GM19043 (cell line): Measurements from ENCODE around the gene DYNC1H1.

Experiments used
- ATAC-seq: cut with Tn5 transposase; IDR thresholded peaks from one replicate; pipeline ENCODE4 v1.9.1; 2021; ENCODE audit warnings: low read depth; ENCODE audit not compliant: unreplicated experiment

DYNC1H1 gene

DNA sequence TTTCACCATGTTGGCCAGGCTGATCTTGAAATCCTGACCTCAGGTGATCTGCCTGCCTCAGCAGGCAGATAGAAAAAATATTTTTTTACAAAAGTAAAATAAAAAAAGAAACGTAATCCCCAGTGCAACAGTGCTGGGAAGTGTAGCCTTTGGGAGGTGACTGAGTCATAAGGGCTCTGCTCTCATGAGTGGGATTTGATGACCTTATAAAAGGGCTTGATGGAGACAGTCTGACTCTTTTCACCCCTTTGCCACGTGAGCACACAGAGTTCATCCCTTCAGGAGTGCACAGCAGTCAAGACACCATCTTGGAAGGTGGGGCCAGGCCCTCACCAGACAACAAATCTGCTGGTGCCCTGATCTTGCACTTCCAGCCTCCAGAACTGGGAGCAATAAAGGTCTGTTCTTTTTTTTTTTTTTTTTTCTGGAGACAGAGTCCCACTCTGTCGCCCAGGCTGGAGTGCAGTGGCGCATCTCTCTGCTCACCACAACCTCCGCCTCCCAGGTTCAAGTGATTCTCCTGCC lies 24.7 kb upstream of the DYNC1H1 start:
- ATAC-seq, result no peak

DNA sequence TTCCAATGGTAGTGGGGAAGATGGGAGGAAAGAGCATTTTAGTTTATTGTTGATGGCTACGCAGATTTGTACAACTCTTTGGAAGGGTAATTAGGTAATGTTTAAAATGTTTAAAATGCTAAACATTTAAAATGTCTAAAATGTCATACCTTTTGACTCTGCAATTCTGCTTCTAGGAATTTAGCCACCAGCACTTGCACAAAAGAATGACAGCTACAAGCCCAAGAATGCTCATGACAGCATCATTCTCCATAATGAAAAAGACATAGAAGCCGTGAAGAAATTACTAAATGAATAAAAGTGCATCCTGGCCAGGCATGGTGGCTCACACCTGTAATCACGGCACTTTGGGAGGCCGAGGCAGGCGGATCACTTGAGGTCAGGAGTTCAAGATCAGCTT lies 19.9 kb upstream of the DYNC1H1 start:
- no peak for ATAC-seq

DNA sequence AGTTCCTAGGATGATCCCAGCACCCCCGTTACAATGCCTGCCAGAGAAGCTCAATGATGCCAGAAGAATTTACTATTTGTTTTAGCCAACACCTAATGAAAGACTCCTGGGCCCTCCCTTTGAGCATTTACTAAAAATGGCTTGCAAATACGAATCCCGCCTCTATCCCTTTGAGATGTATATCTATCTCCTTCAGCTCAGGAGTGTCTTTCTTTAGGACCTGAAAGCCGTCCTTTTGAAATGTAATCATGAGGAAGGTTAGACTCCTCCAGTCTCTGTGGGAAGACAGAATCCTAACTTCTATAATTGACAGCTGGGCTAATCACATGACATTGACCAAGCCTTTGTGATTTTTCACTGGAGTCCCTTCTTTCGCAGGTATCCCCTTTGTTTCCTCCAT lies 19.2 kb upstream of the DYNC1H1 start:
- ATAC-seq, result no peak

DNA sequence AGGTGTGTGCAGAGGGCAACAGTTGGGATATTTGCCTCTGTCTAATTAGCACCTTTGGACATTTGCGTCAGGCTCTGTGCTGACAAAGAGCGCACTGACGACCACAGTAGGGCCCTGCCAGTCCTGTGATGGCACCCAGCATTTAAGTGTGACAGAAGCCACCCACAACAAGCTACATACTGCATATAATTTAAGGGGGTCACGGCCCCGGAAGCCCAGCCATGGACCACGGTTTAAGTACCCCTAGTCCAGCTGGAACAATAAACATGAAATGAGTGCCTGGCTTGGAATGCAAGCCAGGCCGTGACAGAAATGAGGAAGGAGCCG lies 16.8 kb upstream of the DYNC1H1 start:
- ATAC-seq, result peak; percentile 3

DNA sequence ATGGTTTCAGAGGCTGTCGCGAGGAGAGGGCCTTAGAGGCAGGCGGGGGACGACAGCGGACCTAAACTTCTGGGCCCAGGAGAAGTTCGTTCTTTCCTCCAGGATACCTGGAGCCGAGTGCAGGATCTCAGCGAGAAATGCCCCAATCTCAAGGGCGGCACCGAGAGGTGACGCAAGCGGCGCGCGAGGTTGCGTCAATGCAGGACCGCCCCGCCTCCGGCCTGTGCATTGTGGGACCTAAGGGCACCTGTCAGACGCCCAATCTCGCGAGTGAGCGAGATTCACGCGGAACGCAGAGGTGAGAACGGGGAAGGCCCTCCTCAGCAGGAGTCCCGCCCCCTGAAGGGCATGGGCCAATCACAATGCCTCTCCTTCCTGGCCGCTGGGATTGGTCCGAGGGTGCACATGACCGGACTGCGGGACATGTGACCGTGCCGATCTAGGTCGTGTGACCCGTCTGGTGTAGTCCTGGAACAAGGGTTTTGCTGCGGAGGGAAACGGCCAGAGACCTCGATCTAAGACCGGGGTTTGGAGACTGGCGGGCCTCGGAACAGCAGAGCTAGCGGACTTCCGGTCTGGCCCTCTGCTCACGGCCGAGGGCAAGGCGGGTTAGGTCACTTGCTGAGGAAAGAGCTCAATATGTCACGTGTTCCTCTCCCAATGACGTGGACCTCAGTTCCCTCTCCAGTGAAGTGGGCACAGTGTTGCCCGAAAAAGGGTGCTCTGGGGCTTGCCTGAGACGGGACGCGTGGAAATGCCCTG lies 16.3 kb upstream of the DYNC1H1 start:
- peak; percentile 97 for ATAC-seq

DNA sequence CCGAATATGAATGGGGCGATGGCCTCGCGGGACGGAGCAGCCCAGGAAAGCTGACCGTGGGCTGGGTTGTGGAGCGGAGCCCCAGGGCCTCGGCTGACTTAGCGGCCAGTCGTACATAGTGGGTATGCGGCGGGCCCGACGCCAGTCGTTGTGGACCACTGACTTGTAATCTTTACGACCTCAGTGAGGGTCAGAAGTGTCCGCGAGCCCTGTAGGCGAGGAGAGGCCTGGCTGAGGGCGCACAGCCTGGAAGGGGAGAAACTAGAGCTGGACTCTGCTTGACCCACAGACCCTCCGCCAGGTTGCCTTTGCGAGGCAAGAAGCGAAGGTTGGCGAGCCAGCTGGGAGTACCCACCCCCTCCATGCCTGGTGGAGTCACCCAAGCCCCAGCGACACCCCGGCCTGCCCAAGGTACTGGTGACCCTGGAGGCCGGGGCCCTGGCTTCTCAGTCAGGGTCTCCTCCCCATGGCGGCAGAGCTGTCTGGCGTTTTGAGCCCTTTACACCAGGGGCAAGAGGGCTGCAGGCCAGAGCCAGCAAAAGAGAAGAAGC lies 15.6 kb upstream of the DYNC1H1 start:
- no peak for ATAC-seq

DNA sequence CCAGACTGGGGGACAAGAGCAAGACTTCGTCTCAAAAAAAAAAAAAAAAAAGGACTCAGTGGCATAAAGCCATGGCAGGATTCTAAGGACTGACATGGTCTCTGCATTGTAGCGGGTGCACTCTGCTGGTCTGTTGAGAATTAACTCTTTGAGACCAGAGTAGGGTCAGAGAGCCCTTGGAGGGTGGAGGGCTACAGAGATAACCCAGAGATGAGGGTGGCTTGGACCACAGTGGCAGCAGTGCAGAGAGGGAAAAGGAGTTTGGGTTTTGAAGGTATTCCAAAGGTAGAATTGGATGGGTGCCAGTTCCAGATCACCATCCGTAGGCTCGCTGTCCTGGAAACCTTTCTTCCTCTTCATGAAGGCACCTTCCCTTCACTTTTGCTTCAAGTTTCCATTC lies 14.3 kb upstream of the DYNC1H1 start:
- ATAC-seq, result no peak

DNA sequence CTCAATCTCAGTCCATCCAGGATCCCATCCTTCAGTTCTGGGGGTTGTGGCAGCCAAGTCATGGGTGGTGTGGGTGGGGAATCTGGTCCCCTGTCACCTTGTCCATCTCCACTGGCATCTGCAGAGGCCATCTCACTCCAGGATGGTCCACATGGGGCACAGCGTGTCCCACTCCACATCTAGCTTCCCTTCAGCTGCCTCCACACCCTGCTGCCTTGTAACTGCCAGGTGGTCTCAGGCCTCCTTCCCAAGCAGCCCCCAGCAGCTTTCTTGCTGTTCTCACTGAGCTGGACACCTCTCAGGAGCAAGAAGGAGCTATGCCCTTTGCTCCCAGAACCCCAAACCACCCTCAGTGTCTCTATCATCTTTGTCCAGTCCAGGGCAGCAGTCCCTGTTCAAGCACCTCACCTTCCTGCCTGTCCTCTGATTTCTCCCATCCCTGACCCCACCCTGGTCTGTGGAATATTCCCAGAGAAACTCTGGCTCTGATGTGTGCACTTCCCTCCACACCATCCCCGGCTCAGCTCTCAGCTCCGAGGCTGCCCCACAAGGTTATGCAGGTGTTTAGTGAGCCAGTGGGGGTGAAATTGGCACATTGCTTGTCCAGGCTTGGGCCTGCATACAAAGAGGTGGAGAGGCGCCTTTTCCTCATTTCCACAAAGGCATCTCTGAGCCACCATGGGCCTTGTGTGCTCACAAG lies 13.7 kb upstream of the DYNC1H1 start:
- ATAC-seq, result no peak

DNA sequence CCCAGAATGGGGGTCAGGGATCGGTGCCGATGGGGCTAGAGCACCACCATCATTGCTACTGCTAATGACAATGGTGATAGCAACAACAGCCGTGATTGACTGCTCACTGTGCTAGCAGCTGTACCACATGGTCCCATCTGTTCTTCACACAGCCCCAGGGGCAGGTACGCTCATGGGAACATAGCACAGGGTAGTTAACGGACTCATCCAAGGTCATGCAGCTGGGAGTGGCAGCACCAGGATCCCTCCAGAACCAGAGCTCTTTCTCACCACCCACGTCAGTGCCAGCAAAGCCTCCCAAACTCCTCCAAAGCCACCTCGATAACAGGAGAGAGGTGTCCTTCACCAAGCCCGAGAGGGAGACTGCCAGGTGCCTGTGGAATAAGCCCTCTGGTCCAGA lies 11.2 kb upstream of the DYNC1H1 start:
- ATAC-seq, result no peak

DNA sequence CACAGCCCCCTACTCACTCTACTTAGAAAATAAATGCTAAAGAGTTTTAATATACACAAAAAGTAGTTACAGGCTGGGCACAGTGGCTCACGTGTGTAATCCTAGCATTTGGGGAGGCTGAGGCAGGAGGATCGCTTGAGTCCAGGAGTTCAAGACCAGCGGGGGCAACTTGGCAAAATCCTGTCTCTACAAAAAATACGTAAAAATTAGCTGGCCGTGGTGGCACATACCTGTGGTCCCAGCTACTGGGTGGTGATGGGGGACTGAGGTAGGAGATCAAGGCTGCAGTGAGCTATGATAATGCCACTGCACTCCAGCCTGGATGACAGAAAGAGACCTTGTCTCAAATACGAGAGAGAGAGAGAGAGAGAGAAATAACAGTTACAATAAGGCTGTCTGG lies 9.9 kb upstream of the DYNC1H1 start:
- no peak for ATAC-seq

DNA sequence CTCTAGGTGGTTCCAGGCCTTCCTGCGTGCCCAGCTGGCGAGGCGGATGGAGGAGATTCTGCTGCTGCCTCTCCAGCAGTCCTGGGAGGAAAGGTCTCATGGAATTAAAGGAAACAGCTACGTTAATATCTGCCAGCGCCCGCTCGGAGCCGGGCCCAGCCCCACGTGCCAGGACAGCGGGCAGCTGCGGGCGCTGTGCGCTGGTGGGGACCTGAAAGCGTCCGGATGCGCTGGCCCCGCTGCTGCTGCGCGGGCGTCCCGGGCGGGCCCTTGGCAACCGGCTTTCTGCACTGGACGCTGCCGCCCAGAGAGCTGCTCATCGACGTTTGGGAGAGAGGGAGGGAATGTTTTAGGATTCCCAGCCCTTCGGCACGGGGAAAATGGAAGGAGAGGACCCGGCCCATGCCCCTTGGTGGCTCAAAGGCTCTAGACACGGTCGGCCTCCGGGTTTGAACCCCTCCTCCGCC lies 8.6 kb upstream of the DYNC1H1 start:
- no peak for ATAC-seq

DNA sequence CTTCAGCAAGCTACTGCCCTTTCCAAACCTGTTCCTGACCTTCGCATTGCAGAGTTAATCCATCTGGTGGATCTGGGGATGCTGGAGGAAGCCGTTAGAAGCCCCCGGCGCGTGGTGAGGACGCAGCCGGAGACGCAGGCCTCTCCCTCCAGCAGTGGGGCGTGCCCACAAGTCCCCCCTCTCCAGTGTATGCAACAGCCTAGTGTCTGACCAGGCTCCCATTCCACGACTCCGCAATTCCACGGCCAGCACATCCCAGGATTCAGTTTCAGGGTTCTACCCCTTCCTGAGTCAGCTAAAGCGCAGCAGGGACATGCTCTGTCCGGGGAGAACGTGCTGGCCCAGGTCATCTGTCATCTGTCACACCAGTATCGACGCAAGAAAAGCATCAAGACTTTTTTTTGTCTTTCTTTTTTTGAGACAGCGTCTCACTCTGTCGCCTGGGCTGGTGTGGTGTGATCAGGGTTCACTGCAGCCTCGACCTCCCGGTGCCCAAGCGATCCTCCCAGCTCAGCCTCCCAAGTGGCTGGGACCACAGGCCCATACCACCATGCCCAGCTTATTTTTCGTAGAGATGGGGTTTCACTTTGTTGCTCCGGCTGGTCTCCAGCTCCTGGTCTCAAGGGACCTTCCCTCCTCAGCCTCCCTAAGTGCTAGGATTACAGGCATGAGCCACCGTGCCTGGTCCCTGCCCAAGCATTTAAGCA lies 8.0 kb upstream of the DYNC1H1 start:
- ATAC-seq, result no peak

DNA sequence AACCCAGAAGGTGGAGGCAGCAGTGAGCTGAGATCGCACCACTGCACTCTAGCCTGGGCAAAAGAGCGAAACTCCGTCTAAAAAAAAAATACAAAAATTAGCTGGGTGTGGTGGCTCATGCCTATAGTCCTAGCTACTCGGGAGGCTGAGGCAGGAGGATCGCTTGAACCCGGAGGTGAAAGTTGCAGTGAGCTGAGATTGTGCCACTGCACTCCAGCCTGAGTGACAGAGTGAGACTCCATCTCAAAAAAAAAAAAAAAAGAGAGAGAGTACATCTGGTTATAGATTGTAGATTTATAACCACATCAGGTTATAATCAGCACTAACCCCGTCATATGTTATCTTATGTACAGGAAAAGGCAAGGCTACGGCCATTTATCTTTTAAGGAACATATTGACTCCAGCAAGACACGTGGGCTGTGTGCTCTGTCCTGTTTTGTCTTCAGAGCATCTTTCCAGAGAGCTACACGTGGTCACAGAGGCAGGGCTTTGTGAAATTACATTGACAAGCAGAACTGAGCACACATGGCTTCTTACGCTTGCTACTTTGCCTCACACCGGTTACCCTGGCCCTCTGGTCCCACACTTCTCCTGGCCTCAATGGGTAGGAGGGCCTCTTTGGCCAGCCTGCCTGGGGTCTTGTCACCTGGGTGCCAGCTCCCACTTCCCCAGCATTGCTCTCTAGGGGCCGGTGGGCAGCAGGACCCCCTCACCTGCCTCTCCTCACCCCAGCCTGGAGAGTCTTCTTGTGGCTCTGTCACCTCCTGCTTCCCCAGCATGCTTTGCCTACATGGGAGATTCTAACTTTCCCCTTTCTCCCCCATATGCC lies 6.8 kb upstream of the DYNC1H1 start:
- no peak for ATAC-seq

DNA sequence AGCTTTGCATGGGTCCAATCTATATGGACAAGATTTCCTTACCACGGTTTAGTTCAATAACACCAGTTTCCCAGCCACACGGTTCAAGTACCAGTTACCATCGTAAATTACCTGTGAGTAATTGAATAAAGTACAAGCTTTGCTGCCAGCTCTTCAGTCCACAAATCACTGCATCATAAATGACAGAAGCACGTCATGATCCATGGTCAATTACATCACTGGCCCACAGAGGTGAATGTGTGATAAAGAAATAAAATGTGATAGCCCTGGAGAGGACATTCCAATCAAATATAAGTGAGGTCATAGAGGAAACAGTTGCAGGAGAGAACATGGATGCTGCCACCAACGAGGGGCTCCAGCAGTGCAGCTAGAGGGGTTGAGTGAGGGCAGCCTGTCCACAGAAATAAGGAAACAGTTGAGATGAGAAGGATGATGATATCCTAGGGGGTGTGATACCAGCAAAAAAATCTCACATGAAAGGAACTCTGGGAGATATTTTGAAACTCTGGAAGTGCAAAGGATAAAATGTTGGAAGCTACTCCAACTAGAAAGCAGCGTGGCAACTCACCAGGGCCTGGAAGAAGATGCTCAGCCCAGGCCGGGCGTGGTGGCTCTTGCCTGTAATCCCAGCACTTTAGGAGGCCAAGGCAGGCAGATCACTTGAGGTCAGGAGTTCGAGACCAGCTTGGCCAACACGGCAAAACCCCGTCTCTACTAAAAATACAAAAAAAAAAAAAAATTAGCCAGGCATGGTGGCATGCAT lies 5.8 kb upstream of the DYNC1H1 start:
- ATAC-seq, result no peak

DNA sequence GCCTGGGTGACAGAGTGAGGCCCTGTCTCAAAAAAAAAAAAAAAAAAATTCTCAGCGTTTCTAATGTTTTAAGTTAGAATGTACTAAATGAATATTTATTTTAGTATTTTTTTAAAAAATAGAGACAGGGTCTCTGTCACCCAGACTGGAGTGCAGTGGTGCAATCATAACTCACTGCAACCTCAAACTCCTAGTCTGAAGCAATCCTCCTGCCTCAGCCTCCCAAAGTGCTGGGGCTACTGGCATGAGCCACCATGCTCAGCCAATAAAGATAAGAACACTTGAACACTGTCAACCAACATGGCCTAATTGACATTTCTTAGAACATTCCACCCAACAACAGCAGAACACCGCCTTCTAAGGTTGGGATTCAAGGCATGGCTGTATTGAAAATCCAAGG lies 5.1 kb upstream of the DYNC1H1 start:
- ATAC-seq, result no peak

DNA sequence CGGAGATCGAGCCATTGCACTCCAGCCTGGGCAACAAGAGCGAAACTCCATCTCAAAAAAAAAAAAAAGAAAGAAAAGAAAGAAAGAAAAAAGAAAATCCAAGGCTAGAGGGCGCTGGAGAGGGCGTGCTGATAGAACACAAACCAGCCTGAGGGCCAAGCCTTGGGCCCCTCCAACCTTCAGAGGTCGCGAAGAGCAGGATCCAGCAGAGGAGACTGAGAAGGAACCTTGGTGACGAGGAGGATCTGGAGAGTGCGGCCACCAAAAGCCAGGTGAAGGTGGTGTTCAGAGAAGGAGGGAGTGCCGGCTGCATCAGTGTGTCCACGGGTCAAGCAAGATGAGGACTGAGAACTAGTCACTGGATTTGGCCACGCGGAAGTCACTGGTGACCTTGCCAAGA lies 4.1 kb upstream of the DYNC1H1 start:
- ATAC-seq, result no peak

DNA sequence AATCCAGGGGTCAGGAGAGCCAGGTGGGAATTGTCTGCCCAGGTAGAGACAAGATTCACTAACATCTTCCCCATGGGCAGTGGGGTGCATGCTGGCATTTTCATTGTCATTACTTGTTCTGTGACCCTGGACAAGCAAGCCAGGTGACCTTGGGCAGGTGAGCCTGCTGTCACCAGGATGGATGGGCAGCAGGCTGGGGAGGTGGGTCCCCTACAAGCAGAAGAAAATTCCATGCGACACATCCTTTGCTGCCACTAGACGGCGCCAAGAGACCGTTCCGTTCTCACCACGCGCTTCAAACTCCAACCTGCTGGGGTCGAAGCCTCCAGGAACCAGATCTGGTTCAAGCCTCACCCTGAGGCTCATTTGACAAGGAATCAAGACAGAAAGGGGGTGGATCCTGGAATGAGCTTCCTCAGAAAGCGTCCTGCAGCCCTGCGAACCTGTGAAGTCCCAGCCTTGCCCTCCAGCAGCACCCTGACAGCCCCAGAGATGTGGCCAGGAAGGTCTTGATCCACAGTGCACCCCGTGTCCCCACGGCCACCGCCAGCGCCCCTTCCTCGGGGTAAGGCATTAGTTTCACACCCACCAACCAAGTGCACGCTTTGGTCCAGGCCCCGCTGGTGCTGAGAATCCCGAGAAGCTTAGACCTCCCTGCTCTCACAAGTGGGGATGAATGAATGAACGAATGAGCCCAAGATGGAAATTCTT lies 3.2 kb upstream of the DYNC1H1 start:
- no peak for ATAC-seq

DNA sequence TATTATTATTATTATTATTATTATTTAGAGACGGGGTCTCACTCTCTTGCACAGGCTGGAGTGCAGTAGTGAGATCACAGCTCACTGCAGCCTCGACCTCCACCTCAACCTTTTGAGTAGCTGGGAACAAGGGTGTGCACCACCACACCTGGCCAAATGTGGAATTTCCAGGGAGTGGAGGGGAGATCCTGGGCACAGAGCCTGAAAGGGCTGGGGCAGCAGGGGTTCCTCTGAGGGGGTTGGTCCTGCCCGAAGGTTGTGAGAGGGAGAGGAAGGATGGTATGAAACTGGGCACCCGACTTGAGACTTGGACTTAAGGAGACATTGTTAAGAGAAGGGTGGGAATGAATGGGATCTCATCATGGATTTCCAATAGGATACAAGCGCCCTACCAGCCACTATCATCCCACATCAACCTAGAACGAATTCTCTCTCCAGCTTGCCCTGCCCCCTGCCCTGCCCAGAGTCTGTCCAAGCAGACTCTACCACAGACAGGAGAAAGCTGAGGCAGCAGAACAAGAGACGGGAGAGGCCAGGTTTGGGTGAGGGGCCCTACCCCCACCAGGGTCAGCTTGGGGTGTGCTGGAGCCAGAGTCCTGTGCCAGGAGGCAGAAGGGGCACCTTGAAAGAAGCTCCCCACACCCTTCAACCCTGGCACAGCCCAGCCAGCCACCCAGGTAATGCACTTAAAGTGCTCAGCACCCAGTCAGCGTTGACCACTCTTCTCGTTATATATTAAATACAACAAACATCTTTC lies 2.4 kb upstream of the DYNC1H1 start:
- no peak for ATAC-seq
